Stimulated activated CD4-positive, alpha-beta T cell treated with anti-CD3 and anti-CD28 coated beads, Interleukin-1b, Interleukin-23, amount 100 ng/mL, for 48 hours (primary cell): ENCODE measurements around the gene HYLS1.
A peak's percentile ranks its signal among the peaks of the same experiment; 100 is the strongest.
"Not testable (repeated sequence)": the region's sequence is repeated elsewhere in the genome, so short reads cannot be mapped to it uniquely, and the experiment has no call there.

Source experiments
- DNase-seq: peaks from one replicate; pipeline ENCODE4 v3.0.0-alpha.2; 2020

Gene HYLS1

GRCh38 chr11:125903711-125904659 is 16.5 kb downstream of the HYLS1 start, which contains the start of gene DDX25:
Gene DDX25 (plus strand): TSS chr11:125904508. CDS start chr11:125904518, 10 bp downstream.
- DNase-seq: no peak

GRCh38 chr11:125904678-125905077 is 17.2 kb downstream of the HYLS1 start:
- DNase-seq: no peak

- no peak for DNase-seq
These were observed 22.9 kb downstream of the HYLS1 start for GRCh38 chr11:125910226-125910849.

GRCh38 chr11:125914601-125915000 is 27.1 kb downstream of the HYLS1 start:
- not testable (repeated sequence) for DNase-seq

- no peak for DNase-seq
These were observed 29.3 kb downstream of the HYLS1 start for GRCh38 chr11:125916683-125917347.

GRCh38 chr11:125918140-125918840 is 30.8 kb downstream of the HYLS1 start:
- no peak for DNase-seq

GRCh38 chr11:125921042-125921441 is 33.6 kb downstream of the HYLS1 start:
- DNase-seq: no peak

GRCh38 chr11:125922156-125922555 is 34.7 kb downstream of the HYLS1 start:
- no peak for DNase-seq

GRCh38 chr11:125923012-125923579 is 35.6 kb downstream of the HYLS1 start:
- peak; percentile 46 for DNase-seq

GRCh38 chr11:125923633-125924032 is 36.2 kb downstream of the HYLS1 start:
- DNase-seq: no peak

- no peak for DNase-seq
These were observed 37.0 kb downstream of the HYLS1 start for GRCh38 chr11:125924384-125925007.

GRCh38 chr11:125925247-125925740 is 37.8 kb downstream of the HYLS1 start:
- DNase-seq: no peak

- DNase-seq: no peak
These were observed 38.3 kb downstream of the HYLS1 start for GRCh38 chr11:125925804-125926203.

GRCh38 chr11:125926682-125927081 is 39.2 kb downstream of the HYLS1 start:
- no peak for DNase-seq

- no peak for DNase-seq
These were observed 42.1 kb downstream of the HYLS1 start for GRCh38 chr11:125929445-125930075.

GRCh38 chr11:125930076-125930450 is 42.6 kb downstream of the HYLS1 start:
- DNase-seq: no peak

- no peak for DNase-seq
These were observed 43.6 kb downstream of the HYLS1 start for GRCh38 chr11:125931116-125931515.

- no peak for DNase-seq
These were observed 44.2 kb downstream of the HYLS1 start for GRCh38 chr11:125931668-125932067.

GRCh38 chr11:125932301-125932700 is 44.8 kb downstream of the HYLS1 start:
- no peak for DNase-seq

- no peak for DNase-seq
These were observed 45.8 kb downstream of the HYLS1 start for GRCh38 chr11:125933030-125933813.
